ENCODE results near the gene OR10H1.
"Not testable (repeated sequence)": the region's sequence is repeated elsewhere in the genome, so short reads cannot be mapped to it uniquely, and the experiment has no call there.

The OR10H1 gene

DNA sequence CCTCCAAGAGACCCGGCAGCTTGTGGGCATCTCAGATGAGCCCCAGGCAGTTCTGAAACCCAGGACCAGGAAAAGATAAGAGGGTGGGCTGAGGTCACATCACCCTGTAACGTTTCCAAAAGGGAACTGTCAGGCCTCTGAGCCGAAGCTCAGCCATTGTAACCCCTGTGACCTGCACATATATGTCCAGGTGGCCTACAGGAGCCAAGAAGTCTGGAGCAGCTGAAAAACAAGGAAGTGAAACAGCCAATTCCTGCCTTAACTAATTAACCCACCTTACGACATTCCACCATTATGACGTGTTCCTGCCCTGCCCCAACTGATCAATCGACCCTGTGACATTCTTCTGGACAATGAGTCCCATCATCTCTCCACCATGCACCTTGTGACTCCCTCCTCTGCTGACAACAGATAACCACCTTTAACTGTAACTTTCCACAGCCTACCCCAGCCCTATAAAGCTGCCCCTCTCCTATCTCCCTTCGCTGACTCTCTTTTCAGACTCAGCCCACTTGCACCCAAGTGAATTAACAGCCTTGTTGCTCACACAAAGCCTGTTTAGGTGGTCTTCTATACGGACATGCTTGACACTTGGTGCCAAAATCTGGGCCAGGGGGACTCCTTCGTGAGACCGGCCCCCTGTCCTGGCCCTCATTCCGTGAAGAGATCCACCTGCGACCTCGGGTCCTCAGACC, 13.3 kb upstream of the OR10H1 start:
- peak; percentile 25 for DNase-seq (ENCODE audit: low spot score)

DNA sequence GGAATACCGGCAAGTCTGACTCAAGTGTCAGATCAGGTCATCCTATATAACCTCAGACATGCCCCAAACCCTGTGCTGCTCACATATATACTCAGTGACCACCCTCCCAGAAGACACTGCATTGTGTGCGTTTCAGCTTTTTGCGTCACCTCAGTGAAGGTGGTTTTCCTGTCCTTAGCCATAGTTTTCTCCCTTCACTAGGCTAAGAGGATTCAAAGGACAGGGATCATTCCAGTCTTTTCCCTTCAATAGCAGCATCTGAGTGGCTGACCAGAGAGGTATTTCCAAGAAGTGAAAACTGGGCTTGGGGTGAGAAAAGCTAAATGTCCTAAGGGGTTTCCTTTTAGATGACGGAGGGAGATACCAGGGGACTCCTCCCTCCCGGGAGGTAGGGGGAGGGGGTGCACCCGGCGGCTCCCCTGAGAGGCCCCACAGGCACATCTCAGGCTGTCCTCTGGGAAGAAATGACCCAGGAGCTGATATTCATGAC, 12.7 kb upstream of the OR10H1 start:
- DNase-seq (ENCODE audit: low spot score) = no peak

DNA sequence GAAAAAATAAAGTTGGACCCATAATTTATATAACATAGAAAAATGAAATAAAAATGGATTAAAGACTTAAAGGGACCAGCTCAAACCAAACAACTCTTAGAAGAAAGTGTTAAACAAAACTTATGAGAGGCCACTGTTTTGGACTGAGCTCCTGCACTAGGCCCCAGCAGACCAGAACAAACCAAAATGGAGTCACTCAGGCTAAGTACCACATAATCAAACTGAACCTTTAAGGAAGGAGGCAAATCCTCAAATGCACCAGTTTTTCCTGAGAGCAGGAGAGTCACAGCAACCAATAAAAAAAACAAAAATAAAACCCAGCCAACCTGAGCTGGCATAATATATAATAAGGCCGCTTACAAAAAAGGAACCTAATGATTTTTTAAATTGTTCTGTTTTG, 10.3 kb upstream of the OR10H1 start:
- no peak for DNase-seq (ENCODE audit: low spot score)

DNA sequence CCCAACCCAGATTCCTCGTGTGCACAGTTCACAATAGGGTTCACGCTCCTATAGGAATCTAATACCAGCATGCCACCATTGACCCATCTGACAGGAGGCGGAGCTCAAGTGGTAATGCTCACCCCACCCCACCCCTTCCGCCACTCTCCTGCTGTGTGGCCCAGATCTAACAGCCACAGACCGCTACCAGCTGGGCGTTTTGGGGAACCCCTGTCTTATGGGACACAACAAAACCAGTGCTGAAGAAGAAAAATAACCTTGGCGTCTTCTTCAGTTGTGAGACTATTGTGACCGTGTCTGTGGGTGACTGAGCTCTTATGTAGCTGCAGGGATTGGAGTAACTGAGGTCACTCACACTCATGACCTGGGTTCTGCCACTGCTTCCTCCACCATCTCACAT, 5.2 kb upstream of the OR10H1 start:
- DNase-seq (ENCODE audit: low spot score) = no peak

DNA sequence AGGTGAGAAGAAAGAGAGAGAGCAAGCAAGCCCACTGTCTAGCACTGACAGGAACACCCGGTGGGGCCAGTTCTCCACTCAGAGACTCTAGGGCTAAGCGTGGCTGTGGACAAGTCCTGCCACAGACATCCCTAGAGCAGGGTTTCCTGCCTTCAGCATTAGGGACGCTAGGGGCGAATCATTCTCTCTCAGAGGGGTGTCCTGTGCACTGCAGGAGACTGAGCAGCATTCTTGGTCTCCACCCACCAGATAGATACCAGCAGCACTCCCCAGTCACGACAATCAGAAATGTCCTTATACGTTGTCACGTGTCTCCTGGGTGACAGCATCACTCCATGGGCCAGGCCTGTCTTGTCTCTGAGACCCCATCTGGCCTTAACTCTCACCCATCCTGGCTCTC, 1.5 kb downstream of the OR10H1 start:
- no peak for DNase-seq (ENCODE audit: low spot score)

DNA sequence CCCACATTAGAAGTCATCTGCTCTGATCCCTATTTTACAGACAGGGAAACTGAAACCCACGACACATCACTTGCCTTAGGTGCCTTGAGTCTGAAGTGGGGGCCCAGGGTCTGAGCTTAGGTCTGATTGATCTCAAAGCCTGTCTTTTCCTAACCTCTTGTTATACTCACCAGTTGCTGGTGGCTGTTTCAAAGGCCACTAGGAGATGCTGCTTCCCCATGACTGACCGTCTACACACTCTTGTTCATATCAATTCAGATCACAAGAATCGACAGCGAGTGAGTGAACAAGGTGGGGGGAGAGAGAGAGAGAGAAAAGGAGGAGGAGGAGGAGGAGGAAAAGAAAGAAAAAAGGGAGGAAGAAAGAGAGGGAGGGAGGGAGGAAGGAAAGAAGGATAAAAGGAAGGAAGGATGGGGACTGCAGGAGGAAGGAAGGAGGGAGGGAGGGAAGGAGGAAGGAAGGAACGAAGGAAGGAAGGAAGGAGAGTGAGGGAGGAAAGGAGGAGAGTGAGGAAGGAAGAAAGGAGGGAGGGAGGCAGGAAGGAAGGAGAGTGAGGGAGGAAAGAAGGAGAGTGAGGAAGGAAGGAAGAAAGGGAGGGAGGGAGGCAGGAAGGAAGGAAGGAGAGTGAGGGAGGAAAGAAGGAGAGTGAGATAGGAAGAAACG, 3.3 kb downstream of the OR10H1 start:
- DNase-seq (ENCODE audit: low spot score) = no peak

DNA sequence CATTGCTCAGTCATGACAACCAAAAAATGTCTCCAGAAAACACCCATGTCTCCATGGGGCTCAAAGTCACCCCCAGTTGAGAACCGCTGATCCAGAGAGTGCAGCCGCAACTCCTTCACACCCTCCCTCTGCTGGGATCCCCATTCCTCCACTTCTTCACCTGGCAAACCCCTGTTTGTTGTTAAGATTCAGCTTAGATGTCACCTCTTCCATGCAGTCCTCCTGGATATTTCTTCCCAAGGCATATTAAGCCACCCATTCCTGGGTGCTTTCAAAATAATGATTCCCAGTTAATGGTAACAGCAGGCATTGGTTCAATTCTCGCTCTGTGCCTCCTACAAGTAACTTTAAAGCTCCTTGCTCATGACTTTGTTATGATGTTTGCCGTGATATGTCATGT, 4.0 kb downstream of the OR10H1 start:
- DNase-seq (ENCODE audit: low spot score) = no peak

DNA sequence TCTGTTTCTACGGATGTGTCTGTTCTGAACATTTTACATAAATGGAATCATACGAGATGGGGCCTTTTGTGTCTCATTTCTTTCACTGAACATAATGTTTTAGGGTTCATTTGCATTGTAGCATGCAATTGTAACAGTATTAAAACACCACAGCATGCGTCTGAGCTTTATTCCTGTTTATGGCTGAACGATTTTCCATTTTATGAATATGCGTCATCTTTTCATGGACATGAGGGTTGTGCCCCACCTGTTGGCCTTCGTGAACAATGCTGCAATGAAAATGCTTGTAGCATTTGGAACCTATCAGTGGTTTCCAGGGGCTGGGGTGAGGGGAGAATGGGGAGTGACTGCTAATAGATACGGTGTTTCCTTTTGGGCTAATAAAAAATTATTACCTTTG, 5.1 kb downstream of the OR10H1 start:
- no peak for DNase-seq (ENCODE audit: low spot score)

DNA sequence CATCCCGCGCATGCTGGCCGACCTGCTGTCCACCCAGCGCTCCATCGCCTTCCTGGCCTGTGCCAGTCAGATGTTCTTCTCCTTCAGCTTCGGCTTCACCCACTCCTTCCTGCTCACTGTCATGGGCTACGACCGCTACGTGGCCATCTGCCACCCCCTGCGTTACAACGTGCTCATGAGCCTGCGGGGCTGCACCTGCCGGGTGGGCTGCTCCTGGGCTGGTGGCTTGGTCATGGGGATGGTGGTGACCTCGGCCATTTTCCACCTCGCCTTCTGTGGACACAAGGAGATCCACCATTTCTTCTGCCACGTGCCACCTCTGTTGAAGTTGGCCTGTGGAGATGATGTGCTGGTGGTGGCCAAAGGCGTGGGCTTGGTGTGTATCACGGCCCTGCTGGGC, 21.2 kb downstream of the OR10H1 start:
- DNase-seq (ENCODE audit: low spot score) = not testable (repeated sequence)

DNA sequence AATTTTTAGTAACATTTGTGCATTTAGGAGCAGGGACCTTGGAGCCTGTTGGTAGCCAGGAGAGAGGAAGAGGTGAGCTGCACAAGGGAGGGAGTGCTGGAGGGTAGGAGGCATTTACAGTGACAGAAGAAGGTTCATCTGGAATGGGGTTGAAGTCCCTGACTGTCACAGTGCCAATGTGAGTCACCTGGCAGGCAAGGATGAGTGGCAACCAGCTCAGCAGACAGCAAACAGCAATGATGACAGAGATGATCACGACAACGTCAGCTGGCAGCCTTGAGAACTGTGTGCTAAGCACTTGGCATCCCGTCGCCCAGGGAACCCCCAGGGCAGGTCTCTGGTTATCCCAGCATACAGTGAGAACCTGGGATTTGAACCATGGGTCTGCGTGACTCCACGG, 25.4 kb downstream of the OR10H1 start:
- DNase-seq (ENCODE audit: low spot score) = no peak

DNA sequence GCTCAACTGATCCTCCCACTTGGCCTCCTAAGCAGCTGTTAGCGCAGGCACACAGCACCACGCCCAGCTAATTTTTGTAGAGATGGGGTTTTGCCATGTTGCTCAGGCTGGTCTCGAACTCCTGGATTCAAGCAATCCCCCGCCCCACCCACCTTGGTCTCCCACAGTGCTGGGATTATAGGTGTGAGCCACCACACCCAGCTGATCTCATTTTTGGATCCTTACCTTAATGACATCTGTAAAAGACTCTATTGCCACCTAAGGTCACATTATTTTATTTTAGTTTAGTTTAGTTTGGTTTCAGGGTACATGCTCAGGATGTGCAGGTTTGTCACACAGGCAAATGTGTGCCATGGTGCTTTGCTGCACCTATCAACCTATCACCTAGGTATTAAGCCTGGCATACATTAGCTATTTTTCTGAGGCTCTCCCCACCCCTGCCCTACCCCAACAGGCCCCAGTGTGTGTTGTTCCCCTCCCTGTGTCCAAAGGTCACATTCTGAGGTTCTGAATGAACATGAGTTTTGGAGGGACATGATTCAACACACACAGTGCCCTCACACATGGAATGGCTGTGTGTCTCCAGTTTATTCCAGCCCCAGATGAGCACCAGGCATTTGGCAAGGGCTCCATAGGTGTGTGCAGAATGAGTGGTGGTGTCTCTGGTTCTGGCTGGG, 26.7 kb downstream of the OR10H1 start:
- DNase-seq (ENCODE audit: low spot score) = no peak

DNA sequence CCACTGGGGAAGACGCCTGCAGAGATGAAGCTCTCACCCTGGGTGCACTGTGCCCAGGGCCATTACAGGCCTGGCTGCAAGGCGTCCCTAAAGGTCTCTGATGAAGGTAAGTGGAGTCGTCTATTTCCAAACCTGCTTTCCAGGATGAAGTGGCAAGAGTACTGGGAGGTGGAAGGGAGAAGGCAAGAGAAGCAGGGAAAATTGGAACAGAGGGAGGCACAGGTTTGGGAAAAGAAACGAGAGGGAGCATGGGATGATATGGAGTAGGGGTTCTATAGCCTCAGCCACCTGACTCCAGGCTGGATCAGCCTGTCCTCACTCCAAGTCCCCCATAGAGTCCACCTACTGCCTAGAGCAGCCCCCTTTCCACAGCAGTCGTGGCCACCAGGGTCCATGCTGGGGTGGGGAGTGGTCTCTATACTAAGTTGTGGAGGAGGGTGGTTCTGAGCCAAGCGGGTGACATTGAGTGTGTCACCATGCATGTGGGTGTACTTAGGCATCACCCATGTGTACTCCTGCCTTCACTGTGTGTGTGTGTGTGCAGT, 27.8 kb downstream of the OR10H1 start, which contains the start of gene OR10H5:
Gene OR10H5, plus strand, starts transcription at position 51 of the 545 bp plus-strand sequence. CDS start 6,388 bp downstream, outside the sequence.
- DNase-seq (ENCODE audit: low spot score) = no peak

DNA sequence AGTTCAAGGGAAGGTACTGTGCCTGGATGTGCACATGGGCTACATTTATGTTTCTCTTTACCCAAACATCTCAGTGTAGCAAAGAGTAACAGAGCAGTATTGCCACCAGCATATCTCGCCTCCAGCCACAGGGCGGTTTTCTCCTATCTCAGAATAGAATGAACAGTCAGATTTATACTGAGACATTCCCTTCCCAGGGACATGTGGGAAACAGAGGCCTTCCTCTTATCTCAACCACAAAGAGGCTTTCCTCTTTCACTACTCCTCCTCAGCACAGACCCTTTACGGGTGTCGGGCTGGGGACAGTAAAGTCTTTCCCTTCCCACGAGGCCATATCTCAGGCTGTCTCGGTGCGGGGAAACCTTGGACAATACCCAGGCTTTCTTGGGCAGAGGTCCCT, 32.6 kb downstream of the OR10H1 start:
- DNase-seq (ENCODE audit: low spot score) = not testable (repeated sequence)

DNA sequence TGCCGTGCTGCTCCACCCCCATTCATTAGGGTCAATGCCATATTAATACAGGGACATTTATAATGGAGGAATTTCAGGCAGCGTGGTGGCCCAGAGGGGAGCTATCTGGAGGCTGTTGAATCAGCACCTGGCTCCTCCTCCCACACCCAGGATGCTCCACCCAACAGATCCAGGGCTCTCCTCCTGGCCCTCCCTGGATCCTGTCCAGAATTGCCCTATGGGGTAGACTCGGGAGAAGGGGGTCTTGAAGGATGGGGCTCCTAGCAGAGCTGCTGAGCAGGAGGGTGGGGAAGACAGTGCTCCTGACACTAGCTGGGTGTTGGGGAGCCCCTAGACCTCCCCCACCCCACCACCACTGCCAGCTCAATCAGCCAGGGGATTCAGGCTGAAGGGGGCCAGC, 33.3 kb downstream of the OR10H1 start:
- no peak for DNase-seq (ENCODE audit: low spot score)

DNA sequence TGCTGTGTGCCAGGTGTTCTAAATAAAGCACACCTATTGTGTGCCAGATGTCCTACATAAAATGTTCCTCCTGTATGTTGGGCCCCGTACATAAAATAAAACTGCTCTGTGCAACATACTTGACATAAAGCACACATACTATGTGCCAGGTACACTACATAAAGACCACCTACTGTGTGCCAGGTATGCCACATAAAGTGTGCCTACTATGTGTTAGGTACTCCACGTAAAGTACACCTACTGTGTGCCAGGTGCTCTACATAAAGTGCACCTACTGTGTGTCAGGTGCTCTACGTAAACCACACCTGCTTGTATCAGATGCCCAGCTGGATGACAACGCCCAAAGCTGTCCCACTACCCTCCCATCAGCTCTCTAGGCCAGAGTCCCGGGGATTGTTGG, 33.8 kb downstream of the OR10H1 start:
- DNase-seq (ENCODE audit: low spot score) = no peak

DNA sequence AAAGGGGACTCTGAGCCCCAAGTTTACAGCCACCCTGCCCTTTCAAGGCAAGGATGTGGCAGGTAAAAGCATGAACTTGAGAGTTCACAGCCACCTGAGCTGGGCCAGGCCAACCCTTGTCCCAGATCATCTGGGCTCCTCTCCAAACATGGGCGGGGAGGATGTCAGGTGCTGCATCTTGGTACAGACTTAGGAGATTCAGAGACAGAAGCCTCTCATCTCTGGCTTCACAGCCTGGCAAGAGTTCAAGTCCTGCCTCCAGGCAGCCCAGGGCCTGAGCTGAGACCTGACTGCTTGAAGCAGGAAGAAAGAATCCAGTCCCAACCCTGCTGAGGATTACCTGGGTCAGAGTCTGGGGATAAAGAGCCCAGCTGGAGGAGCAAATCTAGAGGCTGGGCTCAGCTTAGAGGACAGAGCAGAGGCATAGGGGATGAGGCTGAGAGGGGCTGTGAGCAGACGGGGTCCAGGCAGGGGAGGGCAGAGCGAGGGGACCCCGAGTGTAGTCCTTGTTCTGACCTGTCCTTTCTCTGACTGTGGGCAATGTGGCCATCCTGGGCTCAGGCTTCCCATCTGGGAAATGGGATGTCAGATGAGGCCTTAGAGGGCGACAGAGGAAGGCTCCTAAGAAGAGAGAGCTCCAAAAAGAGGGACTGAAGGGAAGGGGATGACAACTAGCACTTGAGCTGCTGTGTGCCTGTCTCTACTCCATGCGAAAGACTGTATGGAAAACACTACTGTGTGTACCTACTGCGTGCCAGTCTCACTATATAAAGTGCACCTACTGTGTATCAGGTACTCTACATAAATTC, 34.6 kb downstream of the OR10H1 start:
- DNase-seq (ENCODE audit: low spot score) = no peak

DNA sequence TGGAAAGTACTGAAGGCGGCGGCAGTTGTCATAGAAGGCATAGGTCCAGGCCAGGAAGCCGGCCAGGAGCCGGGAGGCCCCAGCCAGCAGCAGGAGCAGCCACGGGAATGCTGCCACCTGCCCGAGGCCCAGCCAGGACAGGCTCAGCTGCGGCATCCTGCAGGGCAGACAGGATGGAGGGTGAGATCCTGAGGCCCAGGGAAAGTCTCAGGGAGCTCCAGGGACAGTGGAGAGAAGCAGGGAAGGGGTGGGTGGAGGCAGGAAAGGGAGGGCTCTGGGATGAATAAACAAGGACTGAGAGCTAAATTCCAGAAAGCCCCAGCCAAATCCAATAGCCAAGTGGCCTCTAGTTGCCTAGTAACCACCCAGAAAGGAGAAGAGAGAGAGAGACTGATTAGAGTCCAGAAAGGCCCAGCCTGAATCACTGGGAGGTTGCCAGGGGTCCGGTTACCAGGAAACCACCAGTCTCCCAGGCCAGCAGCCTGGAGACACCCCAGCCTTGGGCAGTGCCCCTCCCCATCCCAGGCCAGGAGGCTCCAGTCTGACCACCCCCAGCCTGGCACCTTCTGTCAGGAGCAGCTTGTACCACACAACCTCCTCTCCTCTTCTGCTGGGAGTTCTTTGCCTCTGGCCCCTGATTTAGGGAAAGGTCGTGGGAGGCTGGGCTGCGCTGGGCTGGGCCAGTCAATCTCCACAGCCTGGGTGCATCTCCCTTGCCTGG, 35.5 kb downstream of the OR10H1 start:
- no peak for DNase-seq (ENCODE audit: low spot score)

DNA sequence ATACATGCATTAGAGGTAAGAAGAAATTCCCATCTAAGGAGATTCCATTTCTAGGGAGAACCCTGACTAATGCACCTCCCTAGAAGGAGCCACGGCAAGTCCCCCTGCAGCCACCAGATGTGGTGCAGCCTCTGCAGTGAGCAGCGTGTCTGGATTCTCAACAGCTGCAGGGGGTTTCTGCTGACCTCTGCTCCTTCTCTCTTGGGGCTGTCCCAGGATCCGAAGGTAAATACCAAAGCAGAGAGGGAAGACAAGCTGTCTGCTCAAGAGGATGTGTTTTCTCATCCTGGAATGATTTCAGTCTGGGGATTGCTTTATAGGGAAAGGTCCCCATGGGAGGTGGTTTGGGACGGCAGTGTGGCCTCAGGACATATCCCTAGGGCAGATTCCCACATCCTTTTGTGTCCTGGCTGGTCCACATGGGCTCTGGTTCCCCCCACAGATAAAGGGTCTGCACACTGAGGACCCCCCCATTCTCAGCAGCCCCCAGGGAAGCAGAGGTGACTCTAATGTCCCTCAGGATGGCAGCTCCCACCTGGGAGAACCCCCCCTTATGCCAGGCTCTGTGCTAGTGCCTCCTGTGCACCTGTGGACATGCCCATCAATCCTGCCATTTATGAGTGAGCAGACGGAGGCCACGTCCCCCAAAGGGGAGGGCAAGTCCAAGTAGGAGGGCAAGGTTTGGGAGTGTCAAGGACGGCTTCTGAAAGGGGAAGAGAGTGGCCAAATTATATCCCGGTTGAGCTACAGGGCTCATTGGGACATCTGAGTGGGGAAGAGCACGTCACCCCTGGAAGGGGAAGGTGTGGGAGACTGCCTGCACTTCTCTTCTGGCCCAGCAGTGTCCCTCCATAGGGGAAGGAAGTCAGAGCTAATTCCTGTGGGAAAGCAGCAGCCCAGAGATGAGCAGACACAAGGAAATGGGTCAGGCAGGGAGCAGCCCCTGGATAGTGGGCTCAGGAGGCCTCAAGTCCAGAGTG, 38.2 kb downstream of the OR10H1 start:
- no peak for DNase-seq (ENCODE audit: low spot score)

DNA sequence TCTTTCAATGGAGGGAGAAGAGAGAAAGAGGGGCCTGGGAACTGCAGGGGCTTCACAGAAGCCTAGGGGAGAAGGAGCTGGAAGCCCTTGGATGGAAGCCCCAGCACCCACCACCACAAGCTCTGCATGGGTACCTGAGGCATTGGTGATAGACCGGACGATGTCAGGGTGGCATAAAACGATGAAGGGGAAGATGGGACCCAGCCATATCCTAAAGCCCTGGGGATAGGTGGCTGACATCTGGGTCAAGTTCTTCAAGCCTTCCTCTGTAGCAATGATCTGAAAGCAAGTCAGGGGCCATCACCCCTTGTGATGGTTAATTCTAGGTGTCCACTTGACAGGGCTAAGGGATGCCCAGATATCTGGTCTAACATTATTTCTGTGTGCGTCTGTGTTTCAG, 39.2 kb downstream of the OR10H1 start:
- DNase-seq (ENCODE audit: low spot score) = no peak

DNA sequence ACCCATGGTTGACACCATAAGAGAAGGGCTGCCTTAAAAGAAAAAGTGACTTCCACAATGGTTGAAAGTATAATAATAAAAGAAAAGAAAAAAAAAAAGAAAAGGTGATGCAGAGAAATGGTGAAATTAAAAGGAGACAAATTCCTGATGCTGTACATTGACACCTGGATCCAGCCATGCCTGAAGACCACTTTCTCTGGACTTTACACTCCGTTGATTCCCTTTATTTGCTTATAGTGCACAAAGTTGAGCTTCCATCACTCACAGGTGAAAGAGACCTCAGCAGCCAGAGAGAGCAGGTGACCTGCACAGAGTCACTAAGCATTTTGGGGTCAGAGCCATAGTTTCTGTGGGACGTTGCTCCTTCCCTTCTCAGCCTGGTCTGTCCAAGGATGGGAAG, 40.2 kb downstream of the OR10H1 start:
- DNase-seq (ENCODE audit: low spot score) = no peak

Data from hematopoietic multipotent progenitor cell treated with erythropoietin and hydrocortisone succinate and interleukin-3 and kit ligand, for 15 days (in vitro differentiated cells).